Activated T-cell treated with anti-CD3 and anti-CD28 coated beads, Interleukin-2, amount 50 U/mL, for 1 hour (primary cell): ENCODE data around the gene PTK7.

ENCODE experiments used
- DNase-seq: peaks from one replicate; pipeline ENCODE4 v3.0.0-alpha.2; 2020

Gene PTK7

DNA sequence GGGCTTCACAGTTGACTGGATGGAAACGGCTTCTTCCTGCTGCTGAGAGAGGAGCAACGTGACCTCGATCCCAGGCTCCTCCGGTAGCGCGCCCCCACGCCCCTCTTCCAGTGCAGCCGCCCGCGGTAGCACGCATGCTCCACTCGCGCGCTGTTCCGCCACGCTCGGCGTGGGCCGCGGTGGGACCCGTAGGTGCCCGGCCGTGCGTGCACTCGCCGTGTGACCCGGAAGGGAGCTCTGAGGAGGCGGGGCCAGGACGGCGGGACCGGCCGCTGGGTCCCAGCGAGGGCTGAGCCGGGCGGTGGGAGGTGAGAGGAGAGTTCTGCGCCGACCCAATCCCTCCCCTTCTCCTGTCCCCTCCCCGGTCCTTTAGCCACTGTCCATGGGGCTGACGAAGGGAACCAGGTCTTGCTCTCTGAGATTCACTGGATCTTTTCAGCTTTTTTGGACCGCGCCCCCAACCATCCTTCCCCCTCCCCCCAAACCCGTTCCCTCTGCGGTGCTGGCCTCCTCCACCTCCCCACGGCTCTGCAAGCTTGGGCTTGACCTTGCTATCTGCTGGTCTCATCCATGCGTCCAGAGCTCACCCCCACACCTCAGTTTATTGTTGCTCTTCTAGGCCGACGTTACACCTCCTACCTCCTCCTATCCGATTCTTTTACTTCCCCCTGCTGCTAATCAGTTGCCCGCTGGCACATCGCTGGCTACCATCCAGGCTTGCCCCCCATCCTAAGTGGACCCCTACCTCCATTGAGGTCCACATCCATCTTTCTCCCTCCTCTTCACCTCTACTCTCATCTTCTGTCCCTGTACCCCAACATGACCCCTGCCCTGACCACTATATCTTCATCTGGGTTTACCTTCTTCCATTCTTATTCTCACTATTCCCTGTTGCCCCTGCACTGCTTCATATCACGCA is 106.1 kb downstream of the PTK7 start, which contains the start of gene CUL9:
CUL9 (plus strand) TSS at position 255 of the 919 bp plus-strand sequence. CDS start 2,115 bp downstream, outside the sequence.
- peak; percentile 79 for DNase-seq

DNA sequence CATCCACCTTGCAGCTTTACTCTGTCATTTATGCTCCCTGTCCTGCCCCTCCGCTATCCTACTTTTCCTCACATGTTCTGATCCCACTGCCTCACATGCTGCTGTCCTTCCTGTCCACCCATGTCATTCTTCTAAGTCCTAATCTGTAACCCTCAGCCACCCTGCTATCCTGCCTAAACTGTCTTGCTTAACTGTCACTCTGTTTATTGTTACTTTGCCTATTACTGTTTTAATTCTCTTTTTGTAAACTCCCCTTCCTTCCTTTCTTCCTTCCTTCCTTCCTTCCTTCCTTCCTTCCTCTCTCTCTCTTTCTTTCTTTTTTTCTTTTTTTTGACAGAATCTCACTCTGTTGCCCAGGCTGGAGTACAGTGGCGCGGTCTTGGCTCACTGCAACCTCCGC is 107.3 kb downstream of the PTK7 start:
- no peak for DNase-seq

DNA sequence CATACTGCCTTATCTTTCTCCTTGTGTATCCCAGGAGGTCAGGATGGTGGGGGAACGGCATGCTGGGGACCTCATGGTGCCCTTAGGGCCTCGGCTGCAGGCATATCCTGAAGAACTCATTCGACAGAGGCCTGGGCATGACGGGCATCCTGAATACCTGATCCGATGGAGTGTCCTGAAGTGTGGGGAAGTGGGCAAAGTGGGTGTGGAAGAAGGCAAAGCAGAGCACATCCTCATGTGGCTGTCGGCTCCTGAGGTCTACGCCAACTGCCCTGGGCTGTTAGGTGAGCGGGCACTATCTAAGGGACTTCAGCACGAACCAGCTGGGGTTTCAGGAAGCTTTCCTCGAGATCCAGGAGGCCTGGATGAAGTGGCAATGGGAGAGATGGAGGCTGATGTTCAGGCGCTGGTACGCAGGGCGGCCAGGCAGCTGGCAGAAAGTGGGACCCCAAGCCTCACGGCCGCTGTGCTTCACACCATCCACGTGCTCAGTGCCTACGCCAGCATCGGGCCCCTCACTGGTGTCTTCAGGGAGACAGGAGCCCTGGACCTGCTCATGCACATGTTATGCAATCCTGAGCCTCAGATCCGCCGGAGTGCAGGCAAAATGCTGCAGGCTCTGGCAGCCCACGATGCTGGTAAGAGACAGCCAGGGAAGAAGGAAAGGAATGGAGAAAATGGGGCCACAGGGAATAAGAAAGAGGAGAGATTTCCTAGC is 108.3 kb downstream of the PTK7 start:
- DNase-seq, result no peak

DNA sequence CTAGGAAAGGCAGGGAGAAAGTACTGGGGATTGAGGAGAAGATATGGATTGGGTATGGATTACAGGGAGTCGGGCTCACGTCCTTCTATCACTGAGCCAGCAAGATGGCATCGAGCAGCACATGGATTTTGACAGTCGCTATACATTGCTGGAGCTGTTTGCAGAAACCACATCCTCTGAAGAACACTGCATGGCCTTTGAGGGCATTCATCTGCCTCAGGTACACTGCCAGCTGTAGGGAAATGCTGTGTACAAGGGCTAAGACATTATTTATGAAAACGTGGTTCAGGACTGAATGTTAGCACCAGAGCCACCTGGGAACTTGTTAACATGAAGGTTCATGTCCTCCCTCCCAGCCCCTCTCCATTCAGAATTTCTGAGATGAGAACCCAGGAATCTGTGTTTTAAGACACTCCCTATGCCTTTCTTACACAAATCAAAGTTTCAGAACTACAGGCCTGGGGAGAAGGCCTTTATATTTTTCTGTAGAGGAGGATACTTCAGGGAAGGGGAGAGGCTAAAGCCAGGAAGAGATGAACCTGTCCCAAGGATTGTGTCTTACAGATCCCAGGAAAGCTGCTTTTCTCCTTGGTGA is 109.4 kb downstream of the PTK7 start:
- no peak for DNase-seq

DNA sequence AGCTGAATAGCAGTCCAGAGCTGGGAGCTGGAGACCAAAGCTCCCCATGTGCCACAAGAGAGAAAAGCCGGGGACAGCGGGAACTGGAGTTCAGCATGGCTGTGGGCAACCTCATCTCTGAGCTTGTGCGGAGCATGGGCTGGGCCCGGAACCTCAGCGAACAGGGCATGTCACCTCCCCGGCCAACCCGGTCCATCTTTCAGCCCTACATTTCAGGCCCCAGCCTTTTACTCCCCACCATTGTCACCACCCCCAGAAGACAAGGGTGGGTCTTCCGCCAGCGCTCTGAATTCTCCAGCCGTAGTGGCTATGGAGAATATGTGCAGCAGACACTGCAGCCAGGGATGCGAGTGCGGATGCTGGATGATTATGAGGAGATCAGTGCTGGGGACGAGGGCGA is 109.9 kb downstream of the PTK7 start:
- DNase-seq, result no peak

DNA sequence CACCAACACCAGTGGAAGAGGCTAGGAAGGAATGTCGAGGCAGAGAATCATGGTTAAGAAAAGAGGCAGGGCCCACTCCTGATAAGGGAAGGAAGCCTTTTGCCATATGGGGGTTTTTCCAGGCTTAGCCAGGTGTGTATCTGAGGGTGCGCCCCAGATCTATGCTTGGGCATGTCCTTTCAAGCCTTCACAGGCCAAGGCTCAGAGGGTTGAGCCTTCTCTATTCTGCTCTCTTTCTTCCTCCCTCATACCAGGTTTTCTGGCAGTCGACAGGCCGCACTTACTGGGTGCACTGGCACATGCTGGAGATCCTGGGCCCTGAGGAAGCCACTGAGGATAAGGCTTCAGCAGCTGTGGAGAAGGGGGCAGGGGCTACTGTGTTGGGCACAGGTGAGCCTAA is 110.6 kb downstream of the PTK7 start:
- DNase-seq, result no peak

DNA sequence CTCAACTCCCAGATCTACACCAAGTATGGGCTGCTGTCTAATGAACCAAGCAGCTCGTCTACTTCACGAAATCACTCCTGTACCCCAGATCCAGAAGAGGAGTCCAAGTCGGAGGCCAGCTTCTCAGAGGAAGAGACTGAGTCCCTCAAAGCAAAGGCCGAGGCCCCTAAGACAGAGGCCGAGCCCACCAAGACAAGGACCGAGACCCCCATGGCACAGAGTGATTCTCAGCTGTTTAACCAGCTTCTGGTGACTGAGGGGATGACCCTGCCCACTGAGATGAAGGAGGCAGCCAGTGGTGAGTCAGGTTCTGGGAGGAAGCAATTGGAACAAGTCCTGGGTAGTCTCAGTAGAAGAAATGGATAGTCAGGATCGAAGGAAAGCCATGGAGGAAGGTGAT is 111.7 kb downstream of the PTK7 start:
- DNase-seq, result no peak

DNA sequence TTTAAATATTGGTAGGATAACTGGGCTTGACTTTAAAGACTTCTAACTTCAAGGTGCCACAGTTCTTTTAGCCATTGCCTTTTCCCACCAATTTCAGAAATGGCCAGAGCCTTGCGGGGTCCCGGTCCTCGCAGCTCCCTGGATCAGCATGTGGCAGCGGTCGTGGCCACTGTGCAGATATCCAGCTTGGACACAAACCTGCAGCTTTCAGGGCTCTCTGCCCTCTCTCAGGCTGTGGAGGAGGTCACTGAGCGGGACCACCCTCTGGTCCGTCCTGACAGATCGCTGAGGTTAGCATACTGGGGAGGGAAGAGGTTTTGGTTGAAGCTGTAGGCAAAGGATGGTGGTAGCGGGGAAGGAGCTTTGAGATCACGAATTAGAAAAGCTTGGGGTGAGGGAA is 112.3 kb downstream of the PTK7 start:
- DNase-seq, result no peak

DNA sequence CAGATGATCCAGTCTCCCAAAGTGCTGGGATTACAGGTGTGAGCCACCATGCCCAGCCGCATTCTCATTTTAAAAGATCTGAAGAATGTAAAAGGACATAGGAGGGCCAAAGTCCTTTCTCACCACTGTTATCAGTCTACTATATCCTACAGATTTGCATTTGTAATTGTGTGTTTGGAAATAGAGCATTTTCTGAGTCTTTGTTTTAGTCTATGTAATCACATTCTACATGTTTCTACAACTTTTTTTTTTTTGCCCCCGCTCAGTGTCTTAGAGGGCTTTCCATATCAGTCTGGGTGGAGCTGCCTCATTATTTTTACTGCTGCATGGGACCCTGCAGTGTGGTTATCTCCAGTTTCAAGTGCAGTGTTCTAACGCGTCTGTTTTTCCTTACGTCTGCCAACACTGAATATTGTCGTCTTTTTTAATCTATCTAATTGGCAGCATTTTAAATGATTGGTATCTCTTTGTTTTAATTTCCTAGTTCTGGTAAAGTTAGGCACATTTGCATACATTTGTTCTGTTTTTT is 113.7 kb downstream of the PTK7 start:
- no peak for DNase-seq

DNA sequence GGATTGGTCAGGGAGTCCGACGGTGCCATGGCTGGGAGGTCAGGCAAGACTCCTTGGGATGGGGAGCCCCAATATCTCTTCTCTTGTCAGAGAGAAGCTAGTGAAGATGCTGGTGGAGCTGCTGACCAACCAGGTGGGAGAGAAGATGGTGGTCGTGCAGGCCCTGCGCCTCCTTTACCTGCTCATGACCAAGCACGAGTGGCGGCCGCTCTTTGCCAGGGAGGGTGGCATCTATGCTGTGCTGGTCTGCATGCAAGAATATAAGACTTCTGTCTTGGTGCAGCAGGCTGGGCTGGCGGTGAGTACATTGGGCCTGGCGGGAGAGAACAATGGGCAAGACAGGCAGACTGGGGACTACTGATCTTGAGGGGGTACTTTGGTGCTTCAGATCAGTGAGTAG is 116.8 kb downstream of the PTK7 start:
- no peak for DNase-seq

DNA sequence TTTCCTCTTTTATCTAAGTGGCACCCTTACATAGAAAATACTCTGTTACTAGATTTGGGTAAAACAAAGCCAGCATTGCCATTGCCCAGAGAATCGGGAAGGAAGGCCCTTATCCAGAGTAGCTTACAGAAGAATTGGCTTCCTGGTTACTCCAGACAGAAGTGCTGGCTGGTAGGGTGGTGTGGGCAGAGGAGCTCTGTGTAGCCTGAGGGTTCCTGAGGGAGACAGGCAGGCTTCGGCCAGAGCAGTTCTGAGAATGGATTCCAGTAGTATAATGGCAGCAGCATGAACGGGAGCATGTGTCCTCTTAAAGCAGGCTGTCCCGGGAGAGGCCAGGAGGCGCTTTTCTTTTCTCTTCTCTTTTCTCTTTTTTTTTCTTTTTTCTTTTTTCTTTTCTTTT is 117.8 kb downstream of the PTK7 start:
- no peak for DNase-seq

DNA sequence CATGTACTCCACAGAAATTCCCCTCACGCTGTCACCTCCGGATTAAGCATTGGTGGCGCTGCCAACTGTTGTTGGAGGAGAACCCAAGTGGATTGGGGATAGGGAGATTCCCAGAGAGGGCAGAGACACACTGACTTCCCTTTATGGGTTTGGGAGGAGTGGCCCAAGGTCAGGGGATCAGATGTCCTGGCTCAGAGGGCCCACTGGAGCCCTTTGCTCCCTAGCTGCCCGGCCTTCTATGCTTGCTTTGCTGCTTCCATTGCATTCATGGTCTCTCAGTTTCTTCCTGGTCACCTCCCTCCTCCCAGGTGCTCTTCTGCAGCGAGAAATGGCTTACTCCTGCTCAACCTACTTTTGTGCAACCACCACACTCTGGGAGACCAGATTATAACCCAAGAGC is 120.2 kb downstream of the PTK7 start:
- no peak for DNase-seq

DNA sequence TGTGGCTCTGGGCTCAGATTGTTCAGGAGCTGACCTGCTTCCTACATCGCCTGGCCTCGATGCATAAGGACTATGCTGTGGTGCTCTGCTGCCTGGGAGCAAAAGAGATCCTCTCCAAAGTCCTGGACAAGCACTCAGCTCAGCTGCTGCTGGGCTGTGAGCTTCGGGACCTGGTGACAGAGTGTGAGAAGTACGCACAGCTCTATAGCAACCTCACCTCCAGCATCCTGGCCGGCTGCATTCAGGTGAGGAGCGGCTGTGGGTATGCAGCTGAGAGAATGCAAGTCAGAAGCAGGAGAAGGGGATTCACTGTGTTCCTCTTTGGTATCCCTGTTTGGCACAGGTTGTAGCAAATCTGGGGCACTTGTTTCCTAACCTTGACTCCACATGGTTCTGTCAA is 123.8 kb downstream of the PTK7 start:
- DNase-seq, result no peak

DNA sequence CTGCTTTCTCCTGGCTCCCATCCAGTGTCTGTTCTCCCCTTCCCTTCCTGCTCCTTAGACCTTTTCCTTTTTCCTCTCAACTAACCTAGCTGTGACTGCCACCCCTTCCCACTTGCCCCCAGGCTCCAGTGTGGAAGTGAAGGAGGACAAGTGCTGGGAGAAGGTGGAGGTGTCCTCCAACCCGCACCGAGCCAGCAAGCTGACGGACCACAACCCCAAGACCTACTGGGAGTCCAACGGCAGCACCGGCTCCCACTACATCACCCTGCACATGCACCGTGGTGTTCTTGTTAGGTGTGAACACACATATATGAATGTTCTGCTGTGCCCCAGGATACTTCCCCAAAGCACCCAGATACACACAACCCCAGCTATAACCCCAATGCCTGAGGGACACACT is 124.4 kb downstream of the PTK7 start:
- no peak for DNase-seq

DNA sequence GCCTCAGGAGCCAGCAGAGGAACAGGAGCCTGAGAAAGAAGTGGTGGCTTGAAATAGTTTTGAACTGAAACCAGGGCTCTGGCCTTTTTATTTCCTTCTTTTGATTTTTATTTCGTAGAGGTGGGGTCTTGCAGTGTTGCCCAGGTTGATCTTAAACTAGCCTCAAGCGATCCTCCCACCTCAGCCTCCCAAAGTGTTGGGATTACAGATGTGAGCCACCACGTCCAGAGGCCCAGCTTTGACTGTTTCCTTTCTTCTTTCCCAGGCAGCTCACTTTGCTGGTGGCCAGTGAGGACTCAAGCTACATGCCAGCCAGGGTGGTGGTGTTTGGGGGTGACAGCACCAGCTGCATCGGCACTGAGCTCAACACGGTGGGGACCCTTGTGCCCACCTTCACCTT is 126.3 kb downstream of the PTK7 start:
- no peak for DNase-seq

DNA sequence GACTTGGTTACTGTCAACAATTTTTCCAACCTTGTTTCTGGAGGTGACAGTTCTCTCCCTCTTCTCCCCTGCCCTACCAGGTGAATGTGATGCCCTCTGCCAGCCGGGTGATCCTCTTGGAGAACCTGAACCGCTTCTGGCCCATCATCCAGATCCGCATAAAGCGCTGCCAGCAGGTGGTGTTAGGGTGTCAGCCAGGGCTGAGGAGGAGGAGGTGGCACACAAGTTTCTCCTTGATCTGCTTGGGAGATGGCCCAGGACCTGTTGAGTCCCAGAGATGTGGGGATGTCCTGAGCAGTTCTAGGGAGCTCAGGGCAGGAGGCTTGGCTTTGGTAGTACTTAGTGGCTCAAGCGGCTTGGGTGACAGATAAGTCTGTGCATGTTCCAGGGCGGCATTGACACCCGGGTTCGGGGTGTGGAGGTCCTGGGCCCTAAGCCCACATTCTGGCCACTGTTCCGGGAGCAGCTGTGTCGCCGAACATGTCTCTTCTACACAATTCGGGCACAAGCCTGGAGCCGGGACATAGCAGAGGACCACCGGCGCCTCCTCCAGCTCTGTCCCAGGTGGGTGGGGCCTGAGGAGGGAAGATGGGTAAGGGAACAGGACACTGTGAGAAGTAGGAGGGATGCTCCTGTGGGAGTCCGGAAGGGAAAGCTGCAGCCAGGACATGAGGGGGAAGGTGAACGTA is 127.1 kb downstream of the PTK7 start:
- DNase-seq, result no peak

DNA sequence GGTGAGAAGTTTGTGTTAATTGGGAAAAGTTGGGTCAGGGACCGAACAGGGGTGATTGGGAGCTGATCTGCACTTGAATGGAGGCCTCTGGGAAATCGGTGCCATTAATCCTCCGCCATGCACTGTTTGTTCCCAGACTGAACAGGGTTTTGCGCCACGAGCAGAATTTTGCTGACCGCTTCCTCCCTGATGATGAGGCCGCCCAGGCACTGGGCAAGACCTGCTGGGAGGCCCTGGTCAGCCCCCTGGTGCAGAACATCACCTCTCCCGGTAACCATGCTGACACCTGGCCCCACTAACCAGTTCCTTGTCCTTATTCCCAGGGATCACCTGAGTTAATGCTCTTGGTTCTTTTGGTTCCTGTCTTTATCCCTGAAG is 127.6 kb downstream of the PTK7 start:
- no peak for DNase-seq

DNA sequence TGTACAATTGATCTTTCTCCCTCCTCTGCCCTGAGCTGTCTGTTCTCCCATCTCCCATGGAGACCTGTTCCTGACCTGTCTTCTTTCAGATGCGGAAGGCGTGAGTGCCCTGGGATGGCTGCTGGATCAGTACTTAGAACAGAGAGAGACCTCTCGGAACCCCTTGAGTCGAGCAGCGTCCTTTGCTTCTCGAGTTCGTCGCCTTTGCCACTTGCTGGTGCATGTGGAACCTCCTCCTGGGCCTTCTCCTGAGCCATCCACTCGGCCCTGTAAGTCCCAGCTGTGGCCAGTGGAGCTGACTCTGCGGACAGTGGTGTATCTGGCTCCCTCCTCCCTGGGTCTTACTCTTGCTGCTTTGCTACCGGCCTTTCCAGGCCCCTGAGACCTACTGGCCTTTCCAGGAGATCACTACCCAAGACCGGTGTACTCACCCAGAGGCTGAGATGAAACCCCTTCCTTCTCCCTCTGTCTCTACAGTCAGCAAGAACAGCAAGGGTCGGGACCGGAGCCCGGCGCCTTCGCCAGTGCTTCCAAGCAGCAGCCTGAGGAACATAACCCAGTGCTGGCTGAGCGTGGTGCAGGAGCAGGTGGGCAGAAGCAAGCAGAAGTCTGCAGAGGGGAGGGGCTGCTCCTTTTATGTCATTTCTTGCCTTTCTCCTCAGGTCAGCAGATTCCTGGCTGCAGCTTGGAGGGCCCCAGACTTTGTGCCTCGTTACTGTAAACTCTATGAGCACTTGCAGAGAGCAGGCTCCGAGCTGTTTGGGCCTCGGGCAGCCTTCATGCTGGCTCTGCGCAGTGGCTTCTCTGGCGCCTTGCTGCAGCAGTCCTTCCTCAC is 128.4 kb downstream of the PTK7 start:
- no peak for DNase-seq

DNA sequence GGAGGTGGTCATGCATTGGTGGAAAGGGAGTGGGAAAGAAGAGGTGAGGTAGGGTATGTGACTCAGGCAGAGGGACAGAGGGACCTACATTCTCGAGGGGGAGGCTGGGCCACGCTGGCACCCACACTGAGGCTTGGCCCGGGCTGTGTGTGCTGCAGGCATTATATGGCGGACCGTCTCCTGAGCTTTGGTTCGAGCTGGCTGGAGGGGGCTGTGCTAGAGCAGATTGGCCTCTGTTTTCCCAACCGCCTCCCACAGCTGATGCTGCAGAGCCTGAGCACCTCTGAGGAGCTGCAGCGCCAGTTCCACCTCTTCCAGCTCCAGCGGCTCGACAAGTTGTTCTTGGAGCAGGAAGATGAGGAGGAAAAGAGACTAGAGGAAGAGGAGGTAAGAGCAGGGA is 129.7 kb downstream of the PTK7 start:
- no peak for DNase-seq

DNA sequence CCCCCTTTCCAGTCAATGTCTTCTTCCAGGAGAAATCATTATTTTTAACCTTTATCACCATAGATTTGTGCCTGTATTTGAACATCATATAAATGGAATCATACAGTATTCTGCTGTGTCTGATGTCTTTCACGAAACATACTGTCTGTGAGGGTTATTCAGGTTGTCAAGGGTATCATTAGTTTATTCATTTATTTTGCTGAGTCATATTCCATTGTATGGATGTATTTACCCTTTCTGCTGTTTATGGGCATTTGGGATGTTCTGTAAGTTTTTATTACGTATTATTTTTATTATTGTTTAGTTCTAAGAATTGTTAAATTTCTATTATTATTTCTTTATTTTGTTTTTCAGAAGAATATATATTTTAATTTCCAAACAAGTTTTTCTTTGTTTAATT is 131.2 kb downstream of the PTK7 start:
- no peak for DNase-seq
